Brain microvascular endothelial cell (primary cell): ENCODE results near the gene TACC2.

Experiments used
- DNase-seq: peaks from one replicate; pipeline ENCODE4 v3.0.0-alpha.2; 2020
- H3K27ac ChIP-seq: fragments of 250-450 bp; sonication (Bioruptor Pico); 2 replicates; pipeline ENCODE4 v1.5.1; 2020; ENCODE audit warnings: mild to moderate bottlenecking, moderate library complexity
- H3K27me3 ChIP-seq: fragments of 250-450 bp; sonication (Bioruptor Pico); replicated peaks from 2 replicates; pipeline ENCODE4 v1.5.1; 2020; ENCODE audit warnings: mild to moderate bottlenecking
- H3K36me3 ChIP-seq: fragments of 250-450 bp; sonication (Bioruptor Pico); replicated peaks from 2 replicates; pipeline ENCODE4 v1.5.1; 2020; ENCODE audit warnings: mild to moderate bottlenecking
- H3K4me3 ChIP-seq: 2 replicates; pipeline ENCODE4 v1.5.1; 2011; ENCODE audit warnings: low read depth, mild to moderate bottlenecking, control low read depth, low read length, moderate library complexity
- CTCF ChIP-seq: IDR thresholded peaks from 2 replicates; pipeline ENCODE4 v1.5.1; 2011; ENCODE audit warnings: low read depth, mild to moderate bottlenecking, moderate library complexity, low read length, control low read depth, inconsistent platforms; ENCODE audit errors: missing control alignments
- in situ Hi-C: cut with HindIII; loops from 2 replicates; pipeline ENCODE4 v1.10.0; 2017; ENCODE audit warnings: low sequenced_read_pairs, low pct_ligation_motif_present

TACC2 gene

GRCh38 chr10:122084286-122085041 lies 95.5 kb downstream of the TACC2 start:
- no peak for TF ChIP-seq CTCF
- in situ Hi-C loops, result no loop called here
- H3K27me3 ChIP-seq, result peaks cover 17% of the 10 kb centered on the region
- no peak overlapping the region for H3K27ac ChIP-seq
- H3K36me3 ChIP-seq, result no peaks in the 10 kb centered on the region
- no peak overlapping the region for H3K4me3 ChIP-seq
- DNase-seq, result no peak

GRCh38 chr10:122085423-122085911 lies 96.5 kb downstream of the TACC2 start:
- no peak for DNase-seq
- Histone ChIP-seq H3K36me3 (no peaks in the 10 kb centered on the region), H3K27ac (no peak overlapping the region), H3K4me3 (no peak overlapping the region), H3K27me3 (peaks cover 17% of the 10 kb centered on the region)
- no peak for TF ChIP-seq CTCF
- in situ Hi-C loops, result no loop called here

- H3K36me3 ChIP-seq, result no peaks in the 10 kb centered on the region
- no peak overlapping the region for H3K27ac ChIP-seq
- DNase-seq, result no peak
- peaks cover 18% of the 10 kb centered on the region for H3K27me3 ChIP-seq
- no peak for TF ChIP-seq CTCF
- in situ Hi-C loops, result no loop called here
- H3K4me3 ChIP-seq, result no peak overlapping the region
Observed at GRCh38 chr10:122086416-122087240, 97.7 kb downstream of the TACC2 start.

- H3K4me3 ChIP-seq, result no peak overlapping the region
Observed at GRCh38 chr10:122087436-122087835, 98.5 kb downstream of the TACC2 start.

GRCh38 chr10:122089311-122090017 lies 100.5 kb downstream of the TACC2 start:
- no peaks in the 10 kb centered on the region for H3K36me3 ChIP-seq
- no peak for DNase-seq
- in situ Hi-C loops, result no loop called here
- TF ChIP-seq CTCF, result no peak
- no peak overlapping the region for H3K27ac ChIP-seq
- H3K4me3 ChIP-seq, result no peak overlapping the region
- H3K27me3 ChIP-seq, result peaks cover 16% of the 10 kb centered on the region

More at GRCh38 chr10:122087436-122087835, 98.5 kb downstream of the TACC2 start:
- Histone ChIP-seq H3K27me3 (peaks cover 19% of the 10 kb centered on the region), H3K36me3 (no peaks in the 10 kb centered on the region), H3K27ac (no peak overlapping the region)
- TF ChIP-seq CTCF, result no peak
- DNase-seq, result no peak
- in situ Hi-C loops, result no loop called here
